ENCODE measurements around the gene CIROP. TPM values are rescaled to one million over a fixed set of nuclear protein-coding genes. Genes with fewer than 3 reads are reported as not detected.

CIROP gene
- total RNA-seq, 1 experiment from 2014 or later: 0.11 TPM

- TF ChIP-seq SP1 (CRISPR knock-in tag; conservative IDR thresholded peaks at IDR 0.05) (no peak), ZNF232 (CRISPR knock-in tag; IDR thresholded peaks at IDR 0.05) (no peak), ZNF423 (CRISPR knock-in tag; IDR thresholded peaks at IDR 0.05) (no peak), ZSCAN18 (CRISPR knock-in tag; IDR thresholded peaks at IDR 0.05) (no peak), PREB (CRISPR knock-in tag; IDR thresholded peaks at IDR 0.05; ENCODE audit: borderline replicate concordance) (no peak), ZBTB43 (CRISPR knock-in tag; IDR thresholded peaks at IDR 0.05) (no peak), OVOL2 (CRISPR knock-in tag; IDR thresholded peaks at IDR 0.05; ENCODE audit: borderline replicate concordance) (no peak), MYBL2 (CRISPR knock-in tag; IDR thresholded peaks at IDR 0.05) (no peak), ZMAT4 (CRISPR knock-in tag; IDR thresholded peaks at IDR 0.05) (no peak), ZNF219 (CRISPR knock-in tag; IDR thresholded peaks at IDR 0.05; ENCODE audit: borderline replicate concordance) (no peak), FOXP4 (CRISPR knock-in tag; IDR thresholded peaks at IDR 0.05) (peak; percentile 56; the same call in 1 of the 2 replicates), CREB1 (CRISPR knock-in tag; IDR thresholded peaks at IDR 0.05) (no peak), NFYB (CRISPR knock-in tag; conservative IDR thresholded peaks at IDR 0.05; ENCODE audit: low read depth) (no peak), ZNF671 (CRISPR knock-in tag; IDR thresholded peaks at IDR 0.05) (no peak), E2F5 (CRISPR knock-in tag; IDR thresholded peaks at IDR 0.05) (no peak), JUN (CRISPR knock-in tag; IDR thresholded peaks at IDR 0.05) (peak; percentile 87), ZNF121 (CRISPR knock-in tag; IDR thresholded peaks at IDR 0.05) (no peak), ATF3 (CRISPR knock-in tag; conservative IDR thresholded peaks at IDR 0.05) (no peak), ZNF281 (CRISPR knock-in tag; IDR thresholded peaks at IDR 0.05) (no peak), SMAD4 (CRISPR knock-in tag; IDR thresholded peaks at IDR 0.05) (no peak), HMGXB4 (CRISPR knock-in tag; IDR thresholded peaks at IDR 0.05) (peak; percentile 98), TCF7 (CRISPR knock-in tag; IDR thresholded peaks at IDR 0.05; ENCODE audit: low read depth) (no peak), PRRX2 (CRISPR knock-in tag; IDR thresholded peaks at IDR 0.05) (no peak), ZNF416 (CRISPR knock-in tag; IDR thresholded peaks at IDR 0.05) (no peak)
Measured at GRCh38 chr14:23094666-23095195, 10.1 kb downstream of the CIROP start, which contains the start of gene ACIN1 (continued).

All from WTC11 (cell line).